ENCODE results near the gene EEFSEC. TPM values are rescaled to one million over a fixed set of nuclear protein-coding genes. Genes with fewer than 3 reads are reported as not detected.

Gene EEFSEC
- total RNA-seq, 1 experiment from 2014 or later: 14.6 TPM

DNA sequence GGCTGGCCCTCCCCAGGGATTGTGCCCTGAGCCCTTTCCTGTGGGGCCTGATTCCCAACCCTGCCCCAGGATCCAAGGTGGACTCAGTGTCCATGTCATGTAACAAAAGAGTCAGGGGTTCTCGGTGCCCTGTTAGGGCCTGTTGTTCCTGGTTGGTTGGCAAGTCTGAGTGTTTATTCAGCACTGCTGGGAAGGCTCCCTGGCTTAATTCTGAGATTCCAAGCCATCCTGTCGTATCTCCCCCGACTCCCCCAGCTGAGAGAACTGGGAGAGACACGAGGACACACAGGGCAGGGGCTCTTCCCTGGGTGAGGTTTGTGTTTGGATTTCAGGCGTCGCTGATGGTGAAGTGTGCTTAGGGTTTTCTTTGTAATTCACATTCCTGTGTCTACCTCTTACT is 78.3 kb downstream of the EEFSEC start:
- no TSS peak for BruUV-seq (replicated peaks)
- no peaks in the 10 kb centered on the region for H3K4me1 Mint-ChIP-seq (ENCODE audit: insufficient read depth, unreplicated experiment)
- DNase-seq (ENCODE audit: unreplicated experiment): no peak
- intact Hi-C loops (cut with micrococcal nuclease): no loop called here
- H3K4me3 Mint-ChIP-seq (ENCODE audit: unreplicated experiment): no peak overlapping the region
- no peaks in the 10 kb centered on the region for H3K27me3 Mint-ChIP-seq (ENCODE audit: insufficient read depth, unreplicated experiment)
- TF ChIP-seq, protein P1, sequence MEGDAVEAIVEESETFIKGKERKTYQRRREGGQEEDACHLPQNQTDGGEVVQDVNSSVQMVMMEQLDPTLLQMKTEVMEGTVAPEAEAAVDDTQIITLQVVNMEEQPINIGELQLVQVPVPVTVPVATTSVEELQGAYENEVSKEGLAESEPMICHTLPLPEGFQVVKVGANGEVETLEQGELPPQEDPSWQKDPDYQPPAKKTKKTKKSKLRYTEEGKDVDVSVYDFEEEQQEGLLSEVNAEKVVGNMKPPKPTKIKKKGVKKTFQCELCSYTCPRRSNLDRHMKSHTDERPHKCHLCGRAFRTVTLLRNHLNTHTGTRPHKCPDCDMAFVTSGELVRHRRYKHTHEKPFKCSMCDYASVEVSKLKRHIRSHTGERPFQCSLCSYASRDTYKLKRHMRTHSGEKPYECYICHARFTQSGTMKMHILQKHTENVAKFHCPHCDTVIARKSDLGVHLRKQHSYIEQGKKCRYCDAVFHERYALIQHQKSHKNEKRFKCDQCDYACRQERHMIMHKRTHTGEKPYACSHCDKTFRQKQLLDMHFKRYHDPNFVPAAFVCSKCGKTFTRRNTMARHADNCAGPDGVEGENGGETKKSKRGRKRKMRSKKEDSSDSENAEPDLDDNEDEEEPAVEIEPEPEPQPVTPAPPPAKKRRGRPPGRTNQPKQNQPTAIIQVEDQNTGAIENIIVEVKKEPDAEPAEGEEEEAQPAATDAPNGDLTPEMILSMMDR (IDR thresholded peaks at IDR 0.05; ENCODE audit: unreplicated experiment): no peak
- POLR2A ChIA-PET: no interaction called here
- no peaks in the 10 kb centered on the region for H3K36me3 Mint-ChIP-seq (ENCODE audit: insufficient read depth, unreplicated experiment)
- CTCF ChIA-PET: interaction anchor here (0.7 kb wide), 1 partner anchor 15 kb away, joined by 3 read pairs; no protein-coding TSS in a partner anchor
- no peaks in the 10 kb centered on the region for H3K9me3 Mint-ChIP-seq (ENCODE audit: unreplicated experiment)
- no peak overlapping the region for H3K27ac Mint-ChIP-seq (ENCODE audit: low read depth, unreplicated experiment)

DNA sequence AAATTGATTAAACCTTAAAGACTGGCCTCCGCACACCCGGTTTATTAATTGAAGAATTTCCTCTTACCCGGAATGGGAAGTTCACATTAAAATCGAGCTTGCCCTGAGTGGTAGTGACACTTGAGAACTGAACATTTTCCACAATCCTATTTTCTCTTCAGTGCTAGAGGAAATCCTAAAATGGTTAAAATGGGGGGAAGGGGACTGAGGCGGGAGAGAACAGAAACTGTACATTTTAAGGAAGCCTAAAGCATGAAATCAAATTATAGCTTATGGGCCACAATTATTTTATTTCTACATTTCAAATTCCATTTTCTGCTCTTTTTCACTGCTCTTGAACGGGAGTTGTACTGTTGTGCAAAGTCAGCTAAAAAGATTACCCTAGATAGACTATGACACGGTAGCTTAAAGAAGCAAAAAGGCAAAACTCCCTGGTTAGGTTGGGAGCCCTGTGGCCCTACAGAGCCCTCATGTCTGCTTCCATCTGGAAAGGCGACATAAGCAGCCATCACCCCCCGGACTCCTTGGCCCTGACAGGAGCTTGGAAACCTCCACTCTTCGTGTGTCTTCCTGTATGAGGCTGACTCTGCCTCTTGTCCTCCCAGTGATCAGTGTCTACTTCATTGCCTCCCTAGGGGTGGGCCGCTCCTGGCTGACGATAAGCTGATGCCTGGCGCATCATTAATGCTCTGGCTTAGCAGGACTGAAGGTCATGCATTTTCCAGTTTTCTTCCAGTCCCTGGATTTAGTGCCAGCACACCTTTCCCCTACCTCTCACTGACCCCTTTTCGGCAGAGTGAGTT is 79.3 kb downstream of the EEFSEC start:
- Mint-ChIP-seq H3K36me3 (ENCODE audit: insufficient read depth, unreplicated experiment) (no peaks in the 10 kb centered on the region), H3K27ac (ENCODE audit: low read depth, unreplicated experiment) (no peak overlapping the region), H3K4me3 (ENCODE audit: unreplicated experiment) (no peak overlapping the region), H3K4me1 (ENCODE audit: insufficient read depth, unreplicated experiment) (no peaks in the 10 kb centered on the region), H3K9me3 (ENCODE audit: unreplicated experiment) (no peaks in the 10 kb centered on the region), H3K27me3 (ENCODE audit: insufficient read depth, unreplicated experiment) (no peaks in the 10 kb centered on the region)
- ChIA-PET CTCF (interaction anchor here (1.2 kb wide), 1 partner anchor 130 kb away, joined by 4 read pairs; no protein-coding TSS in a partner anchor), POLR2A (no interaction called here)
- intact Hi-C loops (cut with micrococcal nuclease): no loop called here
- DNase-seq (ENCODE audit: unreplicated experiment): no peak
- no TSS peak for BruUV-seq (replicated peaks)
- TF ChIP-seq, protein P1 (IDR thresholded peaks at IDR 0.05; ENCODE audit: unreplicated experiment): no peak

DNA sequence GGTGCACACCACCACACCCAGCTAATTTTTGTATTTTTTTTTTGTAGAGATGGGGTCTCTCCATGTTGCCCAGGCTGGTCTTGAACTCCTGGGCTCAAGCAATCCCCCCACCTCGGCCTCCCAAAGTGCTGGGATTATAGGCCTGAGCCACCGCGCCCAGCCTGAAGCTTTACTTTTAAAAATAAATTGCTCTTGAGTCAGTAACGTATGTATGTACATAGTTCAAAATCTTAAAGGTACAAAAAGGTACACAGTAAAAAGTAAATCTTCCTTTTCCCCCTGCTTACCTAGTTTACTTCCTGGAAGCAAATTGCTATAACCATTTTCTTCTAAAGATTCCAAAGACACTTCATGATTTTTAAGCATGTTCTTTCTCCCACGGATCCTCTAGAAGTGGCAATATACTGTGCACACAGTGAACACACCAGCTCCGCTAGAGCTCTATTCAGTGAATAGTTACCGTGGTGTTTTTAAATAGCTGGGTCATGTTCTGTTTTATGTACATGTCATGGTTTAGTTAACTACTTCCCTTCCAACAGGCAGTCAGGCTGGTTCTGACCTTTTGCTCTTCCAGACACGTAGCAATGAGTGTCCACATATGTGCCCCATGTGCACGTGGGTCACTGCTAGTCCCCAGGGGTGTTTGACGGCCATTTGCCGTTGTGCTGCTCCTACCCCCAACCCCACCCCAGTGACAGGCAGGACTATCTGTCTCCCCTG is 82.1 kb downstream of the EEFSEC start:
- Mint-ChIP-seq H3K36me3 (ENCODE audit: insufficient read depth, unreplicated experiment) (no peaks in the 10 kb centered on the region), H3K4me1 (ENCODE audit: insufficient read depth, unreplicated experiment) (no peaks in the 10 kb centered on the region), H3K9me3 (ENCODE audit: unreplicated experiment) (no peaks in the 10 kb centered on the region), H3K4me3 (ENCODE audit: unreplicated experiment) (no peak overlapping the region), H3K27me3 (ENCODE audit: insufficient read depth, unreplicated experiment) (no peaks in the 10 kb centered on the region), H3K27ac (ENCODE audit: low read depth, unreplicated experiment) (no peak overlapping the region)
- POLR2A ChIA-PET: no interaction called here
- no peak for DNase-seq (ENCODE audit: unreplicated experiment)
- intact Hi-C loops (cut with micrococcal nuclease): no loop called here
- no TSS peak for BruUV-seq (replicated peaks)
- CTCF ChIA-PET: interaction anchor here (0.6 to 1.8 kb wide), 4 partner anchors 9 to 1713 kb away, joined by 3 to 5 read pairs (median 4); no protein-coding TSS in a partner anchor
- TF ChIP-seq, protein P1 (IDR thresholded peaks at IDR 0.05; ENCODE audit: unreplicated experiment): no peak

- BruUV-seq (replicated peaks): no TSS peak
- ChIA-PET CTCF (interaction anchor here (1.7 kb wide), 1 partner anchor 10 kb away, joined by 5 read pairs; no protein-coding TSS in a partner anchor), POLR2A (no interaction called here)
- H3K9me3 Mint-ChIP-seq (ENCODE audit: unreplicated experiment): no peaks in the 10 kb centered on the region
- H3K4me3 Mint-ChIP-seq (ENCODE audit: unreplicated experiment): no peak overlapping the region
- TF ChIP-seq, protein P1 (IDR thresholded peaks at IDR 0.05; ENCODE audit: unreplicated experiment): no peak
- H3K4me1 Mint-ChIP-seq (ENCODE audit: insufficient read depth, unreplicated experiment): no peaks in the 10 kb centered on the region
- no peaks in the 10 kb centered on the region for H3K36me3 Mint-ChIP-seq (ENCODE audit: insufficient read depth, unreplicated experiment)
- DNase-seq (ENCODE audit: unreplicated experiment): no peak
- H3K27me3 Mint-ChIP-seq (ENCODE audit: insufficient read depth, unreplicated experiment): no peaks in the 10 kb centered on the region
- H3K27ac Mint-ChIP-seq (ENCODE audit: low read depth, unreplicated experiment): no peak overlapping the region
- intact Hi-C loops (cut with micrococcal nuclease): no loop called here
Observed at GRCh38 chr3:128236657-128237056, 83.4 kb downstream of the EEFSEC start.

All from MCF 10A (cell line).